HEK293 (cell line): ENCODE measurements around the gene KDSR.

Experiments
- CTCF ChIA-PET: fragments of 350-600 bp; formaldehyde crosslinking; extraction: SDS; loops from one replicate; lab custom pipeline; 2021; ENCODE audit warnings: antibody characterized with exemption; lab: Yijun Ruan, JAX
- POLR2A ChIA-PET: fragments of 300-600 bp; formaldehyde crosslinking; extraction: SDS; loops from one replicate; lab custom pipeline; 2020; ENCODE audit warnings: antibody characterized with exemption, inconsistent platforms; lab: Yijun Ruan, JAX
- H3K27ac ChIP-seq: fragments of 200-500 bp; sonication (Bioruptor generic); 2 replicates; pipeline ENCODE4 v1.5.1; 2014; ENCODE audit warnings: low read depth, low read length, control low read depth, inconsistent platforms; ENCODE audit errors: extremely low read depth
- H3K36me3 ChIP-seq, 2 experiments: fragments of 200-500 bp in 1 of 2; sonication (Bioruptor generic) in 1 of 2; 1 replicate in 1 of 2; 2 replicates in 1 of 2; pipeline ENCODE4 v1.5.1; 2014 to 2017; ENCODE audit warnings: inconsistent platforms in 2 of 2, low read length in 2 of 2; ENCODE audit not compliant: control insufficient read depth in 2 of 2, insufficient read depth in 1 of 2
- H3K4me1 ChIP-seq: fragments of 200-500 bp; sonication (Bioruptor generic); 2 replicates; pipeline ENCODE4 v1.5.1; 2014; ENCODE audit warnings: mild to moderate bottlenecking, low read length, inconsistent platforms; ENCODE audit not compliant: control insufficient read depth, insufficient read depth
- H3K4me3 ChIP-seq: 2 replicates; pipeline ENCODE4 v1.5.1; 2011; ENCODE audit warnings: low read depth, mild to moderate bottlenecking, control low read depth, low read length, moderate library complexity
- H3K9me3 ChIP-seq: fragments of 200-500 bp; sonication (Bioruptor generic); 2 replicates; pipeline ENCODE4 v1.5.1; 2014; ENCODE audit warnings: low read depth, low read length, inconsistent platforms; ENCODE audit not compliant: control insufficient read depth, insufficient read depth
- BCL11A ChIP-seq: fragments of 450-650 bp; formaldehyde crosslinking; IDR thresholded peaks from 2 replicates; pipeline ENCODE4 v1.5.1; 2016; ENCODE audit warnings: low read depth, missing biosample characterization, missing genetic modification characterization
- EGR2 ChIP-seq: fragments of 450-650 bp; formaldehyde crosslinking; IDR thresholded peaks from 2 replicates; pipeline ENCODE4 v1.5.1; 2016; ENCODE audit warnings: low read depth, missing biosample characterization, missing genetic modification characterization
- FEZF1 ChIP-seq: fragments of 450-650 bp; formaldehyde crosslinking; IDR thresholded peaks from 2 replicates; pipeline ENCODE4 v1.5.1; 2016; ENCODE audit warnings: missing biosample characterization, missing genetic modification characterization
- GLI2 ChIP-seq: fragments of 450-650 bp; formaldehyde crosslinking; IDR thresholded peaks from 2 replicates; pipeline ENCODE4; 2017; ENCODE audit warnings: missing biosample characterization, missing genetic modification characterization, low read depth, borderline replicate concordance
- GLIS1 ChIP-seq: fragments of 450-650 bp; formaldehyde crosslinking; IDR thresholded peaks from 2 replicates; pipeline ENCODE4 v1.5.1; 2016; ENCODE audit warnings: missing biosample characterization, missing genetic modification characterization
- MYNN ChIP-seq: fragments of 450-650 bp; formaldehyde crosslinking; IDR thresholded peaks from 2 replicates; pipeline ENCODE4 v1.5.1; 2016; ENCODE audit warnings: missing biosample characterization, missing genetic modification characterization, borderline replicate concordance
- OSR2 ChIP-seq: fragments of 450-650 bp; formaldehyde crosslinking; IDR thresholded peaks from 2 replicates; pipeline ENCODE4 v1.5.1; 2016; ENCODE audit warnings: missing biosample characterization, missing genetic modification characterization
- PRDM4 ChIP-seq: fragments of 450-650 bp; formaldehyde crosslinking; IDR thresholded peaks from 2 replicates; pipeline ENCODE4 v1.5.1; 2017; ENCODE audit warnings: missing biosample characterization, missing genetic modification characterization
- YY2 ChIP-seq: fragments of 450-650 bp; formaldehyde crosslinking; IDR thresholded peaks from 2 replicates; pipeline ENCODE4 v1.5.1; 2016; ENCODE audit warnings: missing biosample characterization, missing genetic modification characterization
- ZBTB7A ChIP-seq: fragments of 450-650 bp; formaldehyde crosslinking; IDR thresholded peaks from 2 replicates; pipeline ENCODE4 v1.5.1; 2016; ENCODE audit warnings: low read depth, missing biosample characterization, missing genetic modification characterization
- ZFHX2 ChIP-seq: fragments of 450-650 bp; formaldehyde crosslinking; conservative IDR thresholded peaks from 2 replicates; pipeline ENCODE4 v1.5.1; 2016; ENCODE audit warnings: missing biosample characterization, missing genetic modification characterization
- ZFP3 ChIP-seq: fragments of 450-650 bp; formaldehyde crosslinking; IDR thresholded peaks from 2 replicates; pipeline ENCODE4 v1.5.1; 2016; ENCODE audit warnings: low read depth, missing biosample characterization, missing genetic modification characterization
- ZFP69B ChIP-seq: fragments of 450-650 bp; formaldehyde crosslinking; IDR thresholded peaks from 2 replicates; pipeline ENCODE4 v1.5.1; 2016; ENCODE audit warnings: missing biosample characterization, missing genetic modification characterization
- ZNF148 ChIP-seq: fragments of 450-650 bp; formaldehyde crosslinking; IDR thresholded peaks from 2 replicates; pipeline ENCODE4 v1.5.0; 2017; ENCODE audit warnings: missing biosample characterization, missing genetic modification characterization, borderline replicate concordance
- ZNF184 ChIP-seq: fragments of 450-650 bp; IDR thresholded peaks from 2 replicates; pipeline ENCODE4 v1.5.1; 2018; ENCODE audit warnings: missing biosample characterization, mild to moderate bottlenecking, missing genetic modification characterization
- ZNF2 ChIP-seq: fragments of 450-650 bp; formaldehyde crosslinking; IDR thresholded peaks from 2 replicates; pipeline ENCODE4 v1.5.1; 2016; ENCODE audit warnings: missing biosample characterization, missing genetic modification characterization
- ZNF354C ChIP-seq: fragments of 450-650 bp; formaldehyde crosslinking; IDR thresholded peaks from 2 replicates; pipeline ENCODE4 v1.5.1; 2016; ENCODE audit warnings: missing biosample characterization, missing genetic modification characterization, low read depth, borderline replicate concordance
- ZNF416 ChIP-seq: fragments of 450-650 bp; formaldehyde crosslinking; IDR thresholded peaks from 2 replicates; pipeline ENCODE4 v1.5.1; 2016; ENCODE audit warnings: missing biosample characterization, missing genetic modification characterization
- ZNF473 ChIP-seq: fragments of 450-650 bp; formaldehyde crosslinking; IDR thresholded peaks from 2 replicates; pipeline ENCODE4 v1.5.1; 2017; ENCODE audit warnings: missing biosample characterization, missing genetic modification characterization
- ZNF518A ChIP-seq: fragments of 450-650 bp; formaldehyde crosslinking; conservative IDR thresholded peaks from 2 replicates; pipeline ENCODE4 v1.5.1; 2016; ENCODE audit warnings: low read depth, missing biosample characterization, missing genetic modification characterization
- ZNF521 ChIP-seq: fragments of 450-650 bp; formaldehyde crosslinking; IDR thresholded peaks from 2 replicates; pipeline ENCODE4 v1.5.1; 2017; ENCODE audit warnings: missing biosample characterization, mild to moderate bottlenecking, missing genetic modification characterization
- ZNF549 ChIP-seq: fragments of 450-650 bp; IDR thresholded peaks from 2 replicates; pipeline ENCODE4 v1.5.1; 2018; ENCODE audit warnings: missing biosample characterization, missing genetic modification characterization, mild to moderate bottlenecking, inconsistent platforms, moderate library complexity
- ZNF791 ChIP-seq: fragments of 450-650 bp; formaldehyde crosslinking; IDR thresholded peaks from 2 replicates; pipeline ENCODE4 v1.5.1; 2016; ENCODE audit warnings: missing biosample characterization, missing genetic modification characterization
- ZNF837 ChIP-seq: fragments of 450-650 bp; formaldehyde crosslinking; IDR thresholded peaks from 2 replicates; pipeline ENCODE4 v1.5.1; 2016; ENCODE audit warnings: missing biosample characterization, missing genetic modification characterization
- ZSCAN23 ChIP-seq: fragments of 450-650 bp; formaldehyde crosslinking; IDR thresholded peaks from 2 replicates; pipeline ENCODE4 v1.5.1; 2016; ENCODE audit warnings: missing biosample characterization, missing genetic modification characterization
- ZSCAN4 ChIP-seq: fragments of 450-650 bp; formaldehyde crosslinking; IDR thresholded peaks from 2 replicates; pipeline ENCODE4 v1.5.1; 2017; ENCODE audit warnings: missing biosample characterization, missing genetic modification characterization

The KDSR gene

GRCh38 chr18:63322206-63322605, 44.8 kb downstream of the KDSR start:
- Histone ChIP-seq H3K4me3 (no peak overlapping the region), H3K27ac (no peak overlapping the region), H3K9me3 (no peaks in the 10 kb centered on the region), H3K4me1 (peaks cover 9% of the 10 kb centered on the region; the same call in 1 of the 2 replicates), H3K36me3 (no peaks in the 10 kb centered on the region)
- ChIA-PET POLR2A (no interaction called here), CTCF (interaction anchor here (0.5 to 6.8 kb wide), 23 partner anchors 8 to 998 kb away, joined by 3 to 119 read pairs (median 4); no protein-coding TSS in a partner anchor)
- TF ChIP-seq ZNF473 (tag by site-specific recombination) (no peak), ZNF791 (no peak), ZNF521 (tag by site-specific recombination) (no peak), ZFP3 (tag by site-specific recombination) (no peak), ZFP69B (no peak), OSR2 (no peak), ZSCAN4 (no peak), GLI2 (no peak), ZNF2 (tag by site-specific recombination) (no peak), ZNF148 (tag by site-specific recombination) (no peak), BCL11A (no peak), PRDM4 (tag by site-specific recombination) (no peak), ZNF354C (no peak), MYNN (tag by site-specific recombination) (no peak), ZNF184 (no peak), YY2 (tag by site-specific recombination) (no peak)

- H3K27ac ChIP-seq = peak overlapping the region; percentile 88; the same call in 1 of the 2 replicates
- ChIA-PET CTCF (interaction anchor here (0.6 to 6.8 kb wide), 6 partner anchors 185 to 314 kb away, joined by 3 to 119 read pairs (median 3); no protein-coding TSS in a partner anchor), POLR2A (no interaction called here)
Observed at GRCh38 chr18:63321291-63321690, 45.7 kb downstream of the KDSR start.

GRCh38 chr18:63320975-63321265, 46.1 kb downstream of the KDSR start:
- CTCF ChIA-PET = interaction anchor here (0.6 to 1.0 kb wide), 3 partner anchors 185 to 304 kb away, joined by 3 read pairs; no protein-coding TSS in a partner anchor
- H3K4me1 ChIP-seq = peaks cover 20% of the 10 kb centered on the region; the same call in 1 of the 2 replicates
- peak overlapping the region; percentile 88; the same call in 1 of the 2 replicates for H3K27ac ChIP-seq
- H3K36me3 ChIP-seq = no peaks in the 10 kb centered on the region
- H3K9me3 ChIP-seq = no peaks in the 10 kb centered on the region
- POLR2A ChIA-PET = no interaction called here
- H3K4me3 ChIP-seq = peak overlapping the region; percentile 54; the same call in 1 of the 2 replicates
- TF ChIP-seq ZNF416 (tag by site-specific recombination) = no peak
- TF ChIP-seq ZNF837 (tag by site-specific recombination) = no peak
- no peak for TF ChIP-seq EGR2 (tag by site-specific recombination)
- TF ChIP-seq ZFHX2 = 0 out of 2 replicates have a peak, but pooled peaks have one; percentile 4
- TF ChIP-seq ZNF518A = no peak
- TF ChIP-seq ZSCAN23 = no peak

More at GRCh38 chr18:63321291-63321690, 45.7 kb downstream of the KDSR start:
- no peaks in the 10 kb centered on the region for H3K36me3 ChIP-seq
- peaks cover 17% of the 10 kb centered on the region; the same call in 1 of the 2 replicates for H3K4me1 ChIP-seq
- H3K9me3 ChIP-seq = no peaks in the 10 kb centered on the region
- H3K4me3 ChIP-seq = no peak overlapping the region
- no peak for TF ChIP-seq ZBTB7A
- no peak for TF ChIP-seq GLIS1
- TF ChIP-seq ZNF549 (tag by site-specific recombination) = no peak
- TF ChIP-seq FEZF1 (tag by site-specific recombination) = no peak
